Activated CD8-positive, alpha-beta memory T cell treated with anti-CD3 and anti-CD28 coated beads, Interleukin-2, amount 50 U/mL, for 48 hours (primary cell): ENCODE results near the gene FBXL19.

Experiments used
- DNase-seq: peaks from one replicate; pipeline ENCODE4 v3.0.0-alpha.2; 2020

Gene FBXL19

DNA sequence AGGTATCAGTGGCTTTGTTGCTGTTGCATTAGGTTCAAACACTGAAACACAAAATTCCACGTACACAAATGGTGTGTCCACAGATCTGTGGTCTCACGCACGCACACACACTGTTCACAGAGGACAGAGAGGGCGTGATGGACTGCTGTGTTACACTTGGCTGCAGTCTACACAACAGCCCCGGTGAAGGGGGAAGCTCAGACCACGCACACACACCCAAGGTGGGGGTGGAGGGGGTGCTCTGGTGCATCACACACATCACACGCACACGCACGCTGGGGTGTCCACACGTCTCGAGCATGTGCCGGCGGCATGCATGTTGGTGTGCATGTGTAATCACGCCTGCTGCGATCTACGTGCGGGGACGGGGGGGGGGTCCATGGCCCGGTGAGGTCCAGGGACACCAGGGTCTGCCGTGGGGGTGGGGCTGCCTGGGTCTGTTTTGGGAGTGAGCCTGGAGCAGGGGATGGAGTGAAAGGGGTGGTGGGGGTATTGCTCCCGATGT lies 69.0 kb downstream of the FBXL19 start:
- no peak for DNase-seq

DNA sequence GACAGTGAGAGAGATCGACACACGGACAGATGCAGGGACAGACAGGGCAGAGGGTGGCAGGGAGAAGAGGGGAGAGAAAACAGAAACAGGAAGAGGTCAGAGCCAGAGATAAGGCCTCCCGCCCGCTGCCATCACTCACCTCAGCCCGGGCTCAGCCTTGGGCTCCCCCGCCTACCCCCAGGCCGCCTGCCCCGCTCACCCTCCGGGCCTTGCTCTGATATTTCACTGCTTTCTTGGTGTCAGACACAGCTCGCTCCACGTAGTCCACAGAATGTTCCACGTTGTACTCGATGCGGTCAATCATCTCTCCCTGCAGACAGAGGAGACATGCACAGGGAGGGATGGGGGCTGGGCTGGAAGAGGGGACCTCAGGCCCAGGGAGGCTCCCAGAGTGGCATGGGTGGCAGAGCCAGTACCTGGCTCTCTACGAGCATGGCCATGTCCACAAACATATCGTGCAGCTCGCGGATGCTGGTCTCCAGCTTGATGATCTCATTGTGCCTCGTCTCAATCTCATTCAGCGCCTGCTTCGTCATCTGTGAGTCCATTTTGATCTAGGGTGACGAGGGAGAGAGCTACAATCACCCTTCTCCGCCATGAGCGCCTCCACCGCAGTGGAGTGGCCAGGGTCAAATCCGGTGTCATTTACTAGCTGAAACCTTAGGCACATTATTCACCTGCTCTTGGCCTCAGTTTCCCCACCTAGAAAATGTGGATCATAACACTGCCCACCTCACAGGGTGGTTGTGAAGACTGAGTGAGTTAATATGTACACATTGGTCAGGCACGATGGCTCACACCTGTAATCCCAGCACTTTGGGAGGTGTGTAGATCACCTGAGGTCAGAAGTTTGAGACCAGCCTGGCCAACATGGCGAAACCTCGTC lies 69.8 kb downstream of the FBXL19 start:
- DNase-seq, result no peak

DNA sequence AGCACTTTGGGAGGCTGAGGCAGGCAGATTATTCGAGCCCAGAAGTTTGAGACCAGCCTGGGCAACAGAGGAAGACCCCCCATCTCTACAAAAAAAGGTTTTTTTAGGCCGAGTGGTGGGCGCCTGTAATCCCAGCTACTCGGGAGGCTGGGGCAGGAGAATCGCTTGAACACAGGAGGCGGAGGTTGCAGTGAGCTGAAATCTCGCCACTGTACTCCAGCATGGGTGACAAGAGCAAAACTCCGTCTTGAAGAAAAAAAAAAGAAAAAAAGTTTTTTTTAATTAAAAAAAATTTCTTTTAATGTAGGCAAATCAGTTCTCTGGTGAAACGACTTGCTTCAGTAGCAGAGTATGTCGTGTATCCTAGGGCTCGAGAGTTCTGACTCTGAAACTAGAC lies 72.6 kb downstream of the FBXL19 start:
- no peak for DNase-seq

DNA sequence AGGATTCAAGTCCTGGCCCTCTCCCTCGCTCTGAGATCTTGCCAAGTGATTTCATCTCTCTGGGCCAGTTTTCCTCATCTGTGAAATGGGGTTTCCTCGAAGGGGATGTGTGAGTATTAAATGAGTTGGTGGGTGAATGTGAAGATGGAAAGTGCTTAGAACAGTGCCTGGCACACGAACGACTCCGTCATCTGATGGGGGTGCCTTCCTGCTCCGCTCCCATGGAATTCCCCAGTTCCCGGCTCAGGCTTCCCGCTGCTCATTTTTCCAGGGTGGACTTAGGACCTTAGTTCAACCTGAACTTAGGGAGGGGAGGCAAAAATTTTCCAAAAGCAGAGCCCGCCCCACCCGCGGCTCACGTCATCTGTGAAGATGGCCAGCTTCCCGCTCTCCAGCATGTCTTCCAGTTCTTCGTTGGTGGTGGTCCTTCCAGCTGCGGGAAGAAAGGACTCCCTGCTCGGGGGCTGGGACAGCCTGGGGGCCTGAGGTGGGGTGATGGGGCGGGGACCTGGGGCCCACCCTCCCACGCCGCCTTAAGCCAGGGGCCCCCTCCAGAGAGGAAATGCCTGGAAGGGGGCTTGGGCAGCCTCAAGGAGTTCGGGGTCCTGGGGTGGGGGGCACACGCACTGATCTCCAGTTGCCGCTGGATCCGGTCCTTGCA lies 73.1 kb downstream of the FBXL19 start:
- DNase-seq, result no peak

DNA sequence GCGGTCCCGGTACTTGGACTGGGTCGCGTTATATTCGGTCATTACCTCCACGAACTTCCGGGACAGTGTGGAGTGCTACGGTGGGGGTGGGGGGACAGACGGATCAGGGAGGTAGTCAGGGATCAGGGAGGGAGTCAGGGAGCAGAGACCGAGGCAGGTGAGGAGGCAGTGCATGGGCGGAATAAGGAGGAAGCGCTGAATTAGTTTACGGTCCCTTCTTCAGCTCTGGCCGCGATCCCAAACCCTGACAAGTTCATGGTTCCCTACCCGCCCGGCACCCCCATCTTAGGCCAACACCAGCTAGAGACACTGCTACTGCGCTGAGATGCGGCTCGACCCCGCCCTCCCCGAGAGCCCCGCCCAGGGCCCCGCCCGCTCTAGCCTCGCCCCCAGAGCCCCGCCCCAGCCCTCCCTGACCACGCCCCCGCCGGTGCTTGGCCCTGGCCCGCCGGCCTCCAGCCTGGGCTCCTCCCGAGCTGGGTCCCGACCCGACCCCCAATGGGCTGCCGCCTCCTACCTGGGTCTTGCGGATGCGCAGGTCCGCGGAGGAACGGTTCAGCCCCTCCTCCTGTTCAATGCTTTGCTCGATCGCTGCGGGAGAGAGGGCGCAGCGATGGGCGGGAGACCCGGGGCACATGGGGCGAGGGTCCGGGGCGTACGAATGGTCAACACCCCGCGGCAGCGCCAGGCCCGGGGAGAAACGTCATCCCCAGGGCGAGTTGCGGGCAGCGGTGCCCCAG lies 73.8 kb downstream of the FBXL19 start:
- peak; percentile 91 for DNase-seq

DNA sequence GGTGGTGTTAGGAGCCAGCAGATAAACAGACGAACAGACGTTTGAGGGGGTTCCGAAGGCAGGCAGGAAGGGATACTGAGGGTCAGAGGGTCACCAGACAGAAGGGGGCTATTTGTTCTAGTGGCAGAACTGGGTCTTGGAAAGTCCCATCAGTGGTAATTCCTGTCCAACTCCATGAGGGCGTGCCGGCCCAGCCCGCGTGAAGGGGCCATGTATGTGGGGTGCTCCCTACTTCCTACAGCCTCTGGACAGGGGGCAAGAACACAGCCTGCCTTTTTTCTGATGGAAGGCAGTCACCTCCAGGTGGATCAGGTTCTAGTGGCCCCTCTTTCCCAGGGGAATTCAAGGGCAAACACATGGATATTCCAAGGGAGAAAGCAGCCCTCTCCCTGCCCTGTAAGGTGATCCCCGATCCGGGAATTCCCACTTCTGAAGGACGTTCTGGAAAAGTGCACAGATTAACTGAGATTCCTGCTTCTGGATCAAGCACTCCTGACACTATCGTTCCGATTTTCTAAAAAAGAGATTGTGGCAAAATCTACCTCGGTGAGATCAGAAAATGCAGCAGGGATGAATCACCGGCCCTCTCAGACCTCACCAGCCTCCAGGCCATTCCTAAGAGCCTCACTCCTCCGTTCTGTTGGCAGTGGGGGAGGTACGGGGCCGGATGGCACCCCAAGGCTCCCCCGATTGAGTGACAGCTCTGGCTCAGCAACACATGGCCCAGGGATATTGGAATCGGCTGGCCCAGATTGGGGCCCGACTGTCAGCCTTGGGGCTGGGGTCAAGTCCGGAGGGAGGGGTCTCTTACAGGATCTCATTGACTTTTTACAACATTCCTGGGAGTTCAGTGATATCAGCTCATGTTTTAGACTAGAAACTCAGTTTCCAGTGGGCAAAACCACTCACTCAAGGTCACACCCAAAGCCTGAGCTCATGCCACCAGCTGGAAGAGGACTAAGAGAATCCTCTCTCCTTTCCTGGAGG lies 74.6 kb downstream of the FBXL19 start:
- no peak for DNase-seq
